K562 treated with DMSO at 1 percent for 12 hours (cell line): ENCODE measurements around the gene AKNAD1. TPM values are rescaled to one million over a fixed set of nuclear protein-coding genes. Genes with fewer than 3 reads are reported as not detected.

ENCODE experiments used
- total RNA-seq: library from RNA; unstranded; fragments of 300-600 nt; gene quantifications from 2 replicates; pipeline ENCODE4 v1.2.3, GENCODE V29; 2022; ENCODE audit not compliant: insufficient read depth

The AKNAD1 gene
- total RNA-seq, result not detected in 2 replicates

GRCh38 chr1:108856994-108857393, at the start of gene AKNAD1:
AKNAD1 (minus strand) TSS chr1:108857094; CDS start chr1:108852664, 4,430 bp downstream.

Other genes with a start within 250 kb of the AKNAD1 start
- gene HENMT1, start 196.0 kb downstream of the AKNAD1 start, total RNA-seq, result not detected in 2 replicates
- gene PRPF38B, start 164.8 kb downstream of the AKNAD1 start, total RNA-seq, result 16.0 and 41.3 TPM in 2 replicates
- gene FNDC7, start 144.2 kb downstream of the AKNAD1 start, total RNA-seq, result 0.17 TPM in 1 of 2 replicates, not detected in the other
- 22.5 and 53.2 TPM in 2 replicates for gene STXBP3, start 110.4 kb downstream of the AKNAD1 start, total RNA-seq
- gene GPSM2, start 19.9 kb upstream of the AKNAD1 start, total RNA-seq, result 19.4 and 43.2 TPM in 2 replicates
- 21.5 and 28.3 TPM in 2 replicates for gene CLCC1, start 106.4 kb upstream of the AKNAD1 start, total RNA-seq
- gene WDR47, start 185.0 kb upstream of the AKNAD1 start, total RNA-seq, result 4.4 and 13.7 TPM in 2 replicates
- 29.6 and 54.9 TPM in 2 replicates for gene TAF13, start 218.9 kb upstream of the AKNAD1 start, total RNA-seq
- 8.6 and 25.4 TPM in 2 replicates for gene TMEM167B, start 233.7 kb upstream of the AKNAD1 start, total RNA-seq